ENCODE data around the gene INPP5J. TPM values are rescaled to one million over a fixed set of nuclear protein-coding genes. Genes with fewer than 3 reads are reported as not detected.
"Not testable (repeated sequence)": the region's sequence is repeated elsewhere in the genome, so short reads cannot be mapped to it uniquely, and the experiment has no call there.

INPP5J gene
- total and polyA plus RNA-seq, 5 donors from 2014 or later, result 0.47 TPM; not detected in 4

GRCh38 chr22:31155422-31155821 is 32.7 kb downstream of the INPP5J start:
- Mint-ChIP-seq H3K4me3 (peak overlapping the region in 2 of 4 donors; percentile 54 to 56), H3K27ac (no peak overlapping the region), H3K4me1 (peaks cover 0 to 10% (median 8%) of the 10 kb centered on the region in 4 donors), H3K27me3 (peaks cover 27% of the 10 kb centered on the region), H3K36me3 (no peaks in the 10 kb centered on the region), H3K9me3 (no peaks in the 10 kb centered on the region)
- Histone ChIP-seq H3K27ac (ENCODE audit: insufficient read depth, low read length, poor library complexity, severe bottlenecking) (no peak overlapping the region), H3K27me3 (ENCODE audit: control insufficient read depth, insufficient read depth, low read length) (no peaks in the 10 kb centered on the region), H3K36me3 (ENCODE audit: control insufficient read depth, insufficient read depth, low read length) (no peaks in the 10 kb centered on the region), H3K9me3 (ENCODE audit: control insufficient read depth in 2 of 2, low read length in 2 of 2) (no peaks in the 10 kb centered on the region), H3K4me3 (ENCODE audit: low read depth, low read length) (no peak overlapping the region), H3K4me1 (ENCODE audit: control insufficient read depth, insufficient read depth, low read length, poor library complexity, severe bottlenecking) (peaks cover 3% of the 10 kb centered on the region)
- DNase-seq (no peak), ATAC-seq (ENCODE audit: low read depth in 2 of 2) (no peak)

DNA sequence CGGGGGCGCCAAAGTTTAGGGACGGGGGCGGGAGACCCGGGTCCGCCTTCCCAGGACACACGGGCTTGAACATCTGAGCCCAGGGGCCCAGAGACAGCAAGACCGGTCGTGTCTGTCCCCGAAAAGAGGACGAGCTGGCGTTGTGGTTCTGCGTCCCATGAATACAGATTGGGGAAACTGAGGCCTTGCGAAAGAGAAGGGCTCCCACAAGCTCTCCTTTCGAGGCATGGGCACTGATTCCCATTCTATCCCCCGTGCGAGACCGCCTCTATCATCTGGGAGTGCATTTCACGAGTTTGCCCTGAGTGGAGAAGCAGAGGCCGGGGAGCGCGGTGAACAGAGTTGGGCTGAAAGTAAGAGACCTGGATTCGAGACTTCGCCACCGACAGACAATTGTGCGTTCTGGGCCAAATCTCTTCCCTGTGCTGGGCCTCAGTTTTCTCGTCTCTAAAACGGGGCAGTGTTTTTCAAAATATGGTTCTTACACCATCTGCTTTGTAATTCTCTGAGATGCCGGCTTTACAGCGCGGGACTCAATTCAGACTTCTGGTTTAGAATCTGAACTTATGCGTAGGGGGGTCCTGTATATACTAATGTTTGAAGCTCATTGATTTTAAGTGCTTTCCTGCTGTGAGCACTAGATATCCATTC is 37.7 kb downstream of the INPP5J start:
- H3K36me3 ChIP-seq (ENCODE audit: control insufficient read depth, insufficient read depth, low read length), result peaks cover 5% of the 10 kb centered on the region
- DNase-seq, result peak in 2 of 3 donors; percentile 22 to 28
- Mint-ChIP-seq H3K4me1 (peaks cover 20 to 45% (median 26%) of the 10 kb centered on the region in 4 donors), H3K9me3 (no peaks in the 10 kb centered on the region), H3K4me3 (peak overlapping the region; percentile 98 to 100 (median 100)), H3K36me3 (peaks cover 4% of the 10 kb centered on the region), H3K27me3 (peaks cover 13% of the 10 kb centered on the region), H3K27ac (peak overlapping the region; percentile 96 to 99 (median 98))
- peak; percentile 6 to 7 for ATAC-seq (ENCODE audit: low read depth in 2 of 2)
- H3K4me1 ChIP-seq (ENCODE audit: control insufficient read depth, insufficient read depth, low read length, poor library complexity, severe bottlenecking), result peaks cover 26% of the 10 kb centered on the region
- no peaks in the 10 kb centered on the region for H3K9me3 ChIP-seq (ENCODE audit: control insufficient read depth in 2 of 2, low read length in 2 of 2)
- H3K27me3 ChIP-seq (ENCODE audit: control insufficient read depth, insufficient read depth, low read length), result no peaks in the 10 kb centered on the region
- H3K4me3 ChIP-seq (ENCODE audit: low read depth, low read length), result peak overlapping the region; percentile 84
- H3K27ac ChIP-seq (ENCODE audit: insufficient read depth, low read length, poor library complexity, severe bottlenecking), result peak overlapping the region; percentile 87

DNA sequence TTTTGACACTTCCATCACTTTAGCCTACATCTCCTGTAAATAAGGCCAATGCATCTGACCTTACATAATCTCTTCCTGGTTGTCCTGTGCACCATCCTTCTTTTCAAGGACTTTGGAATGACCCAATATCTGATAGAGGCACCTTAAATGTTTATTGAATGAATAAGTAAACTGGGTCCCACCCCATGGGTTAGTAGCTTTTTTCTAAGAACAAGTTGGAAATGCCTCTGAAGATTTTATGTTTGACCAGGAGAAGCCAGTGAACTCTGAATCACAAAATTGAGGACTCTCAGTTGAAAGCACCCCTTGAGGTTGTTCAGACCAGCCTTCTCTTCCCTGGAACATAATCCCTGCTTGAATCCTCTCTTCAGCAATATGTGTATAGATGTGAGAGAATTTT is 38.6 kb downstream of the INPP5J start:
- no peak overlapping the region for H3K27ac ChIP-seq (ENCODE audit: insufficient read depth, low read length, poor library complexity, severe bottlenecking)
- Mint-ChIP-seq H3K27ac (peak overlapping the region in 2 of 3 donors; percentile 21 to 96), H3K4me1 (peaks cover 23 to 51% (median 26%) of the 10 kb centered on the region in 4 donors)

DNA sequence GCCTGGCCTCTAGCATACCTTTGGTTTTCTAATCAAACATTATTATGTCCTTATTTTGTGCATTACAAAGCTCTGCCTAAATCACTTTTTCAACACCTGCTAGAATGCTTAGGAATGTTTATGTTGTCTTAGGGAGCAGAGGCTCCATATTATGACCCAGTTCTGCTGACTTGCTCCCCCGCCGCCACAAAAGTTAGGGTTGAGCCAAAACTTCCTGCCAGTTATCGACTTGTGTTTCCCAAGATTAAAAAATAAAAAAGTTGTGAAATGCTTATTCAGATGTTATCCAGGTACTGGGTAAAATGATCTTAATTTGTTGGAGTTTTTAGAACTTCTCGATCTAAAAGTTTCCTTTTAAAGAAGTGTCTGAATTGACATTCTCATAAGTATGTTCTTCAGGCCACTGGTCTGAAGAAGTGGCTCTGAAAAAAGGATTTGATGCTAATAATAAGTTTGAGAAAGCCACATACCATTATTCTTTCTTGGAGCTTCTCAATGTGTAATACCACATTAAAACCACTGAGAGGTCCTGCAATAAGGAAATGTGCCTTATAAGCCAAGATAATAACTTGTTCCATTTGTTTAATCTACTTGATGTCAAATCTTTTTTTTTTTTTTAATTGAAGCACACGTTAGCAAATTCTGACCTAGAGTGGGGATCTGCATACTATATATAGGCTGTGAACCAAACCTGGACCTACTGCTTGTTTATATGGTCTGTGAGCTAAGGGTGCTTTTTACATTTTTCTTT is 39.4 kb downstream of the INPP5J start:
- Histone ChIP-seq H3K4me1 (ENCODE audit: control insufficient read depth, insufficient read depth, low read length, poor library complexity, severe bottlenecking) (peaks cover 26% of the 10 kb centered on the region), H3K4me3 (ENCODE audit: low read depth, low read length) (peak overlapping the region; percentile 30), H3K36me3 (ENCODE audit: control insufficient read depth, insufficient read depth, low read length) (peaks cover 13% of the 10 kb centered on the region), H3K9me3 (ENCODE audit: control insufficient read depth in 2 of 2, low read length in 2 of 2) (no peaks in the 10 kb centered on the region), H3K27me3 (ENCODE audit: control insufficient read depth, insufficient read depth, low read length) (no peaks in the 10 kb centered on the region), H3K27ac (ENCODE audit: insufficient read depth, low read length, poor library complexity, severe bottlenecking) (peak overlapping the region; percentile 34)
- ATAC-seq (ENCODE audit: low read depth in 2 of 2) (no peak), DNase-seq (no peak)
- Mint-ChIP-seq H3K27me3 (peaks cover 7% of the 10 kb centered on the region), H3K4me3 (peak overlapping the region; percentile 91 to 100 (median 100)), H3K9me3 (no peaks in the 10 kb centered on the region), H3K27ac (peak overlapping the region in 2 of 3 donors; percentile 17 to 82), H3K36me3 (peaks cover 14% of the 10 kb centered on the region), H3K4me1 (peaks cover 23 to 57% (median 30%) of the 10 kb centered on the region in 4 donors)

More for the DNA sequence above, 38.6 kb downstream of the INPP5J start:
- Histone ChIP-seq H3K27me3 (ENCODE audit: control insufficient read depth, insufficient read depth, low read length) (no peaks in the 10 kb centered on the region), H3K36me3 (ENCODE audit: control insufficient read depth, insufficient read depth, low read length) (peaks cover 13% of the 10 kb centered on the region), H3K4me3 (ENCODE audit: low read depth, low read length) (peak overlapping the region; percentile 84), H3K4me1 (ENCODE audit: control insufficient read depth, insufficient read depth, low read length, poor library complexity, severe bottlenecking) (peaks cover 26% of the 10 kb centered on the region), H3K9me3 (ENCODE audit: control insufficient read depth in 2 of 2, low read length in 2 of 2) (no peaks in the 10 kb centered on the region)
- peak overlapping the region; percentile 98 to 100 (median 100) for H3K4me3 Mint-ChIP-seq
- ATAC-seq (ENCODE audit: low read depth in 2 of 2), result no peak
- peaks cover 7% of the 10 kb centered on the region for H3K27me3 Mint-ChIP-seq
- no peaks in the 10 kb centered on the region for H3K9me3 Mint-ChIP-seq
- H3K36me3 Mint-ChIP-seq, result peaks cover 10% of the 10 kb centered on the region
- no peak for DNase-seq

DNA sequence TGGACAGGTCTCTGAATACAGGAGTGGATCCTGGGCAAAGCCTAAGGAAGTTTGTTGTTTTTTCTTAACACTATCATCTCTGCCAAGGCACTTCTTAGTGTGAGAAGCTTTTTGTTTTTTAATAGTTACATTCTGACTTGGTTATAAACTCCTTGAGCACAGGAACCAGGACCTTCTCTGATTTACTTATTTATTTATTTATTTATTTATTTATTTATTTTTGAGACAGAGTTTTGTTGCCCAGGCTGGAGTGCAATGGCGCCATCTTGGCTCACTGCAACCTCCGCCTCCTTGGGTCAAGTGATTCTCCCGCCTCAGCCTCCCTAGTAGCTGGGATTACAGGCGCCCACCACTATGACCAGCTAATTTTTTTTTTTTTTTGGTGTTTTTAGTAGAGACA is 48.2 kb downstream of the INPP5J start:
- no peaks in the 10 kb centered on the region for H3K27me3 ChIP-seq (ENCODE audit: control insufficient read depth, insufficient read depth, low read length)
- DNase-seq, result no peak
- H3K4me3 Mint-ChIP-seq, result no peak overlapping the region
- H3K27me3 Mint-ChIP-seq, result no peaks in the 10 kb centered on the region
- peaks cover 10% of the 10 kb centered on the region for H3K36me3 ChIP-seq (ENCODE audit: control insufficient read depth, insufficient read depth, low read length)
- peaks cover 4% of the 10 kb centered on the region for H3K4me1 ChIP-seq (ENCODE audit: control insufficient read depth, insufficient read depth, low read length, poor library complexity, severe bottlenecking)
- H3K9me3 ChIP-seq (ENCODE audit: control insufficient read depth in 2 of 2, low read length in 2 of 2), result no peaks in the 10 kb centered on the region
- H3K27ac Mint-ChIP-seq, result no peak overlapping the region
- ATAC-seq (ENCODE audit: low read depth in 2 of 2), result no peak
- no peaks in the 10 kb centered on the region for H3K9me3 Mint-ChIP-seq
- no peak overlapping the region for H3K4me3 ChIP-seq (ENCODE audit: low read depth, low read length)
- H3K27ac ChIP-seq (ENCODE audit: insufficient read depth, low read length, poor library complexity, severe bottlenecking), result no peak overlapping the region
- H3K36me3 Mint-ChIP-seq, result peaks cover 23% of the 10 kb centered on the region
- H3K4me1 Mint-ChIP-seq, result peaks cover 23 to 56% (median 39%) of the 10 kb centered on the region in 4 donors

DNA sequence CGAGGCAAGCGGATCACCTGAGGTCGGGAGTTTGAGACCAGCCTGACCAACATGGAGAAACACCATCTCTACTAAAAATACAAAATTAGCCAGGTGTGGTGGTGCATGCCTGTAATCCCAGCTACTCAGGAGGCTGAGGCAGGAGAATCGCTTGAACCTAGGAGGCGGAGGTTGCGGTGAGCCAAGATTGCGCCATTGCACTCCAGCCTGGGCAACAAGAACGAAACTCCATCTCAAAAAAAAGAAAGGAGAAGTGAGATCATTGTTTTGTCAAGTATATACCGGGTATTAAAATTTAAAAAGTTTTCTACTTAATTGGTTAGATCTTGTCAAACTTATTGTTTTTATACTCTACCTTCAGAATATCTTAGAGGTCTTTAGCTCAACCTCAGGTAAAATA is 49.0 kb downstream of the INPP5J start:
- Mint-ChIP-seq H3K36me3 (peaks cover 19% of the 10 kb centered on the region), H3K4me1 (peaks cover 21 to 51% (median 37%) of the 10 kb centered on the region in 4 donors)
- H3K4me3 ChIP-seq (ENCODE audit: low read depth, low read length); H3K27me3 ChIP-seq (ENCODE audit: control insufficient read depth, insufficient read depth, low read length); ATAC-seq (ENCODE audit: low read depth in 2 of 2); H3K4me1 ChIP-seq (ENCODE audit: control insufficient read depth, insufficient read depth, low read length, poor library complexity, severe bottlenecking); H3K27ac ChIP-seq (ENCODE audit: insufficient read depth, low read length, poor library complexity, severe bottlenecking); H3K9me3 Mint-ChIP-seq; H3K27me3 Mint-ChIP-seq; H3K36me3 ChIP-seq (ENCODE audit: control insufficient read depth, insufficient read depth, low read length); DNase-seq; H3K9me3 ChIP-seq (ENCODE audit: control insufficient read depth in 2 of 2, low read length in 2 of 2); H3K4me3 Mint-ChIP-seq; H3K27ac Mint-ChIP-seq: not testable (repeated sequence)

DNA sequence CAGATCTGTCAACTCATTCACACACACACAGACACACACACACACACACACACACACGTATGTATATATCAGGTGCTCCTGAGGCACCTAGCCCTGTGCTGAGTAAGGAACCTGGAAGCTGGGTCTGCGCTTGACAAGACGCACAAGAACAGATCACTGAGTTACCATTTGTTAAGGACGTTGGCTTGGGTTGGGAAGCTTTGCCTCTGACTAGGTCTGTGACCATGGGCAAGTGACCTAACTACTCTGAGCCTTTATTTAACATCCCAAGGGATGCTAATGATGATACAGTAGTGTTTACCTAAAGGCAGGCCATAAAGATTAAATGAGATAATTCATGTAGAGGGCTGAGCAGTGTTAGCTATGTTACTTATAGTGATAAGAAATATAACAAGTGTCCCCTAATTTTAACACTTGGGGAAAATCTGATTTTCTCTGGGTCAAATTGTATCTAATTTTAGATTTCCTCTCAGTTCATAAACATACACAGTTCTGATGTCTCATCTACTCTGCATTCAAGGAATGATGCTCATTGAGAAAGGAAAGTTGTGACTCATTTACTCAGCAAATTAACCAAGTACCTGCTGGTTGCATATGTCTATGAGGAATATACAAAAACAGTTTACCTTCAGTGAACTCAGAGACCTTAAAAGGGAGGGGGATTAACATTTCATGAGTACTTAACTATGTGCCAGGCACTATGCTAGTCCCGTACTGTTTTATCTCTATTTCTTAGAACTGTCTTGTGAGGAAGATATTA is 50.8 kb downstream of the INPP5J start:
- Histone ChIP-seq H3K9me3 (ENCODE audit: control insufficient read depth in 2 of 2, low read length in 2 of 2) (no peaks in the 10 kb centered on the region), H3K27me3 (ENCODE audit: control insufficient read depth, insufficient read depth, low read length) (no peaks in the 10 kb centered on the region), H3K4me3 (ENCODE audit: low read depth, low read length) (no peak overlapping the region), H3K4me1 (ENCODE audit: control insufficient read depth, insufficient read depth, low read length, poor library complexity, severe bottlenecking) (peaks cover 3% of the 10 kb centered on the region), H3K27ac (ENCODE audit: insufficient read depth, low read length, poor library complexity, severe bottlenecking) (no peak overlapping the region), H3K36me3 (ENCODE audit: control insufficient read depth, insufficient read depth, low read length) (peaks cover 19% of the 10 kb centered on the region)
- Mint-ChIP-seq H3K36me3 (peaks cover 21% of the 10 kb centered on the region), H3K4me1 (peaks cover 14 to 50% (median 34%) of the 10 kb centered on the region in 4 donors), H3K27me3 (no peaks in the 10 kb centered on the region), H3K9me3 (no peaks in the 10 kb centered on the region), H3K4me3 (no peak overlapping the region), H3K27ac (peak overlapping the region in 1 of 3 donors; percentile 22)
- ATAC-seq (ENCODE audit: low read depth in 2 of 2) (no peak), DNase-seq (no peak)
